ENCODE measurements around the gene MAN1A2.

- TF ChIP-seq EZH2 (IDR thresholded peaks at IDR 0.05; ENCODE audit: insufficient read depth, poor library complexity, severe bottlenecking) (no peak), EZH2phosphoT487 (IDR thresholded peaks at IDR 0.05; ENCODE audit: insufficient read depth, low read depth) (no peak)
Observed at GRCh38 chr1:117574161-117574835, 207.0 kb downstream of the MAN1A2 start.
